ENCODE results near the gene CD209.

The CD209 gene

GRCh38 chr19:7778081-7778480 lies 30.7 kb upstream of the CD209 start:
- H3K4me3 ChIP-seq (ENCODE audit: low read length in 2 of 2), result no peak overlapping the region
- H3K79me1 ChIP-seq (ENCODE audit: low read depth, low read length), result no peaks in the 10 kb centered on the region
- peak overlapping the region; percentile 17 for H3K14ac ChIP-seq (ENCODE audit: low read length)
- H2BK15ac ChIP-seq (ENCODE audit: low read length), result no peak overlapping the region
- no peak for DNase-seq (ENCODE audit: low spot score)
- no peak overlapping the region for H2BK120ac ChIP-seq (ENCODE audit: low read depth, low read length)
- H4K8ac ChIP-seq (ENCODE audit: low read depth, low read length), result peak overlapping the region; percentile 10
- no peak overlapping the region for H3K27ac ChIP-seq (replicated peaks; ENCODE audit: low read length)
- H4K91ac ChIP-seq (ENCODE audit: low read depth, low read length, poor library complexity), result peak overlapping the region; percentile 30
- H3K23ac ChIP-seq (ENCODE audit: low read depth, low read length, poor library complexity), result no peak overlapping the region
- no peak overlapping the region for H2AFZ ChIP-seq (ENCODE audit: low read length)
- WGBS, 2 donors (ENCODE audit: extremely low coverage in 2 of 2, insufficient read length in 2 of 2, insufficient replicate concordance in 1 of 2), result no CpG with 5 or more reads among the region's 5 CpGs
- no peak overlapping the region for H2AK5ac ChIP-seq (ENCODE audit: low read depth, low read length)
- H3K4me2 ChIP-seq (ENCODE audit: insufficient read depth, low read length, poor library complexity, severe bottlenecking), result no peak overlapping the region
- no peaks in the 10 kb centered on the region for H3K9me3 ChIP-seq (replicated peaks in 1 of 2; ENCODE audit: control insufficient read depth in 2 of 2, insufficient read depth in 1 of 2, low read depth in 1 of 2, low read length in 2 of 2)
- peak overlapping the region; percentile 66 for H2BK5ac ChIP-seq (ENCODE audit: low read length)
- peaks cover 0 to 32% (median 0%) of the 10 kb centered on the region in 3 experiments for H3K27me3 ChIP-seq (ENCODE audit: control insufficient read depth in 3 of 3, insufficient read depth in 3 of 3, low read depth in 1 of 3, low read length in 3 of 3)
- H3K18ac ChIP-seq (ENCODE audit: low read length), result peak overlapping the region; percentile 80
- H3K4me1 ChIP-seq (ENCODE audit: control insufficient read depth in 2 of 2, insufficient read depth in 1 of 2, low read depth in 1 of 2, low read length in 2 of 2), result peaks cover 0 to 3% of the 10 kb centered on the region in 2 donors
- no peak overlapping the region for H3K9ac ChIP-seq (ENCODE audit: low read depth, low read length, poor library complexity)
- H2BK12ac ChIP-seq (ENCODE audit: low read length), result no peak overlapping the region
- no peaks in the 10 kb centered on the region for H3K36me3 ChIP-seq (replicated peaks in 1 of 2; ENCODE audit: control insufficient read depth in 2 of 2, insufficient read depth in 2 of 2, low read length in 2 of 2)
- no peak overlapping the region for H3K4ac ChIP-seq (ENCODE audit: low read length)

- Histone ChIP-seq H3K36me3 (replicated peaks in 1 of 2; ENCODE audit: control insufficient read depth in 2 of 2, insufficient read depth in 2 of 2, low read length in 2 of 2) (no peaks in the 10 kb centered on the region), H3K9me3 (replicated peaks in 1 of 2; ENCODE audit: control insufficient read depth in 2 of 2, insufficient read depth in 1 of 2, low read depth in 1 of 2, low read length in 2 of 2) (no peaks in the 10 kb centered on the region), H2BK5ac (ENCODE audit: low read length) (no peak overlapping the region), H3K9ac (ENCODE audit: low read depth, low read length, poor library complexity) (no peak overlapping the region), H2BK120ac (ENCODE audit: low read depth, low read length) (no peak overlapping the region), H3K4ac (ENCODE audit: low read length) (no peak overlapping the region), H3K4me2 (ENCODE audit: insufficient read depth, low read length, poor library complexity, severe bottlenecking) (no peak overlapping the region), H3K23ac (ENCODE audit: low read depth, low read length, poor library complexity) (no peak overlapping the region), H3K4me3 (ENCODE audit: low read length in 2 of 2) (no peak overlapping the region), H2BK15ac (ENCODE audit: low read length) (no peak overlapping the region), H2AFZ (ENCODE audit: low read length) (no peak overlapping the region), H3K18ac (ENCODE audit: low read length) (no peak overlapping the region), H3K14ac (ENCODE audit: low read length) (no peak overlapping the region), H3K79me1 (ENCODE audit: low read depth, low read length) (no peaks in the 10 kb centered on the region), H3K27ac (replicated peaks; ENCODE audit: low read length) (no peak overlapping the region), H2AK5ac (ENCODE audit: low read depth, low read length) (no peak overlapping the region), H4K8ac (ENCODE audit: low read depth, low read length) (no peak overlapping the region), H3K27me3 (ENCODE audit: control insufficient read depth in 3 of 3, insufficient read depth in 3 of 3, low read depth in 1 of 3, low read length in 3 of 3) (peaks cover 0 to 23% (median 0%) of the 10 kb centered on the region in 3 experiments), H4K91ac (ENCODE audit: low read depth, low read length, poor library complexity) (no peak overlapping the region), H3K4me1 (ENCODE audit: control insufficient read depth in 2 of 2, insufficient read depth in 1 of 2, low read depth in 1 of 2, low read length in 2 of 2) (peaks cover 0 to 3% of the 10 kb centered on the region in 2 donors), H2BK12ac (ENCODE audit: low read length) (no peak overlapping the region)
- no peak for DNase-seq (ENCODE audit: low spot score)
- no CpG with 5 or more reads among the region's 9 CpGs for WGBS, 2 donors (ENCODE audit: extremely low coverage in 2 of 2, insufficient read length in 2 of 2, insufficient replicate concordance in 1 of 2)
Observed at GRCh38 chr19:7775761-7776160, 28.4 kb upstream of the CD209 start.

GRCh38 chr19:7773841-7774240 lies 26.5 kb upstream of the CD209 start:
- H3K23ac ChIP-seq (ENCODE audit: low read depth, low read length, poor library complexity), result no peak overlapping the region
- no peak for DNase-seq (ENCODE audit: low spot score)
- H3K9ac ChIP-seq (ENCODE audit: low read depth, low read length, poor library complexity), result no peak overlapping the region
- H3K27ac ChIP-seq (replicated peaks; ENCODE audit: low read length), result no peak overlapping the region
- no peak overlapping the region for H2BK120ac ChIP-seq (ENCODE audit: low read depth, low read length)
- H3K27me3 ChIP-seq (ENCODE audit: control insufficient read depth in 3 of 3, insufficient read depth in 3 of 3, low read depth in 1 of 3, low read length in 3 of 3), result peaks cover 0 to 13% (median 0%) of the 10 kb centered on the region in 3 experiments
- no peaks in the 10 kb centered on the region for H3K36me3 ChIP-seq (replicated peaks in 1 of 2; ENCODE audit: control insufficient read depth in 2 of 2, insufficient read depth in 2 of 2, low read length in 2 of 2)
- no peak overlapping the region for H3K4me2 ChIP-seq (ENCODE audit: insufficient read depth, low read length, poor library complexity, severe bottlenecking)
- H2BK5ac ChIP-seq (ENCODE audit: low read length), result no peak overlapping the region
- no peak overlapping the region for H3K4ac ChIP-seq (ENCODE audit: low read length)
- H3K4me1 ChIP-seq (ENCODE audit: control insufficient read depth in 2 of 2, insufficient read depth in 1 of 2, low read depth in 1 of 2, low read length in 2 of 2), result peaks cover 0 to 3% of the 10 kb centered on the region in 2 donors
- no CpG with 5 or more reads among the region's 9 CpGs for WGBS, 2 donors (ENCODE audit: extremely low coverage in 2 of 2, insufficient read length in 2 of 2, insufficient replicate concordance in 1 of 2)
- no peak overlapping the region for H2AFZ ChIP-seq (ENCODE audit: low read length)
- H3K9me3 ChIP-seq (replicated peaks in 1 of 2; ENCODE audit: control insufficient read depth in 2 of 2, insufficient read depth in 1 of 2, low read depth in 1 of 2, low read length in 2 of 2), result no peaks in the 10 kb centered on the region
- H2BK12ac ChIP-seq (ENCODE audit: low read length), result no peak overlapping the region
- no peak overlapping the region for H4K91ac ChIP-seq (ENCODE audit: low read depth, low read length, poor library complexity)
- H2BK15ac ChIP-seq (ENCODE audit: low read length), result no peak overlapping the region
- H2AK5ac ChIP-seq (ENCODE audit: low read depth, low read length), result no peak overlapping the region
- H3K14ac ChIP-seq (ENCODE audit: low read length), result no peak overlapping the region
- H3K4me3 ChIP-seq (ENCODE audit: low read length in 2 of 2), result no peak overlapping the region
- H4K8ac ChIP-seq (ENCODE audit: low read depth, low read length), result no peak overlapping the region
- no peak overlapping the region for H3K18ac ChIP-seq (ENCODE audit: low read length)
- H3K79me1 ChIP-seq (ENCODE audit: low read depth, low read length), result no peaks in the 10 kb centered on the region

- no peak overlapping the region for H3K4me2 ChIP-seq (ENCODE audit: insufficient read depth, low read length, poor library complexity, severe bottlenecking)
- no peaks in the 10 kb centered on the region for H3K79me1 ChIP-seq (ENCODE audit: low read depth, low read length)
- no CpG with 5 or more reads among the region's 8 CpGs for WGBS, 2 donors (ENCODE audit: extremely low coverage in 2 of 2, insufficient read length in 2 of 2, insufficient replicate concordance in 1 of 2)
- no peak overlapping the region for H4K91ac ChIP-seq (ENCODE audit: low read depth, low read length, poor library complexity)
- H2BK15ac ChIP-seq (ENCODE audit: low read length), result no peak overlapping the region
- H3K27ac ChIP-seq (replicated peaks; ENCODE audit: low read length), result no peak overlapping the region
- no peak overlapping the region for H4K8ac ChIP-seq (ENCODE audit: low read depth, low read length)
- no peak overlapping the region for H3K4me3 ChIP-seq (ENCODE audit: low read length in 2 of 2)
- peaks cover 0 to under 1% of the 10 kb centered on the region in 2 donors for H3K4me1 ChIP-seq (ENCODE audit: control insufficient read depth in 2 of 2, insufficient read depth in 1 of 2, low read depth in 1 of 2, low read length in 2 of 2)
- no peak overlapping the region for H2AK5ac ChIP-seq (ENCODE audit: low read depth, low read length)
- H2AFZ ChIP-seq (ENCODE audit: low read length), result no peak overlapping the region
- H2BK12ac ChIP-seq (ENCODE audit: low read length), result no peak overlapping the region
- H3K14ac ChIP-seq (ENCODE audit: low read length), result no peak overlapping the region
- no peak for DNase-seq (ENCODE audit: low spot score)
- no peaks in the 10 kb centered on the region for H3K36me3 ChIP-seq (replicated peaks in 1 of 2; ENCODE audit: control insufficient read depth in 2 of 2, insufficient read depth in 2 of 2, low read length in 2 of 2)
- H2BK5ac ChIP-seq (ENCODE audit: low read length), result no peak overlapping the region
- peaks cover 0 to 6% (median 0%) of the 10 kb centered on the region in 3 experiments for H3K27me3 ChIP-seq (ENCODE audit: control insufficient read depth in 3 of 3, insufficient read depth in 3 of 3, low read depth in 1 of 3, low read length in 3 of 3)
- no peak overlapping the region for H3K4ac ChIP-seq (ENCODE audit: low read length)
- no peaks in the 10 kb centered on the region for H3K9me3 ChIP-seq (replicated peaks in 1 of 2; ENCODE audit: control insufficient read depth in 2 of 2, insufficient read depth in 1 of 2, low read depth in 1 of 2, low read length in 2 of 2)
- no peak overlapping the region for H3K23ac ChIP-seq (ENCODE audit: low read depth, low read length, poor library complexity)
- no peak overlapping the region for H3K18ac ChIP-seq (ENCODE audit: low read length)
- no peak overlapping the region for H3K9ac ChIP-seq (ENCODE audit: low read depth, low read length, poor library complexity)
- H2BK120ac ChIP-seq (ENCODE audit: low read depth, low read length), result no peak overlapping the region
Observed at GRCh38 chr19:7772752-7773291, 25.5 kb upstream of the CD209 start.

Data from neuronal stem cell (in vitro differentiated cells).